ENCODE data around the gene BEGAIN.

Gene BEGAIN

DNA sequence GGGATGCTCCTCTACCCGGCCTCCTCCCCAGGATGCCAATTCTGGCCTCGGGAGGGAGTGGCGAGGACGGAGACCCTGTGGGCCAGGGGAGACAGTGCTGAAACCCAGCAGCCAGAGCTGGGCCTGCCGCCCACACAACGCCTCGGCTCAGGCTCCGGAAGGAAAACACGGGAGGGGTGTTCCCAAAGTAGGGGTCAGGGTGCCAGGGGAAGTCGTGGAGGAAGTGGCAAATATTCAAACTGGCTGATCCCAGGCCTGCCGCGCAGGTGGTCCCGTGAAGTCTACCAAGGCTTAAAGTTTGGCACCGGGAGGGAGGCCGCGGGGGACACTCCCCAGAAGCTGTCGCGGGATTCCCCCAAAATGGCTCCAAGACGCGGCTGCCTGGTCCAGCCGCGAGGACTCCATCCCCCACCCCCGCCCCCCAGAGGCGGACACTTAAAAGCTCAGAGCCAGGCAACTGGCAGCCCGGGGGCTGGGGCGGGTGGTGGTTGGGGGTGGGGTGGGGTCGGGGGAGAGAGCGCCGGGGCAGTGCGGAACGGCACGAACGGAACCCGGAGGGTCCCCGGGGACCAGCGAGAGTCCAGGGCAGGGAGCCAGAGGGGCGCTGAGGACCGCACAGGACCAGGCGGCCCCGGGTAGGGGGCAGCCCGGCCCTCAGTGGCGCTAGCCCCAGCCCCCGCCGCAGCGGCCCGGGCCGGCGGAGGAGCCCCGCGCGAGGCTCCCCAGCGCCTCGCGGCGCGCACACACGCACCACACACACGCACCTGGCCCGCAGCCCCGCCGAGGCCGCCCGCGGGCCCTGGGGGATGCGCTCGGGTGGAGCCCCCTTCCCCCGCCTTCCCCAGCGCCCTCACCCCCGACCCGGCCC, 20.0 kb downstream of the BEGAIN start:
- no peak for DNase-seq

- DNase-seq = no peak
Observed at GRCh38 chr14:100566586-100566985, 20.6 kb downstream of the BEGAIN start.

DNA sequence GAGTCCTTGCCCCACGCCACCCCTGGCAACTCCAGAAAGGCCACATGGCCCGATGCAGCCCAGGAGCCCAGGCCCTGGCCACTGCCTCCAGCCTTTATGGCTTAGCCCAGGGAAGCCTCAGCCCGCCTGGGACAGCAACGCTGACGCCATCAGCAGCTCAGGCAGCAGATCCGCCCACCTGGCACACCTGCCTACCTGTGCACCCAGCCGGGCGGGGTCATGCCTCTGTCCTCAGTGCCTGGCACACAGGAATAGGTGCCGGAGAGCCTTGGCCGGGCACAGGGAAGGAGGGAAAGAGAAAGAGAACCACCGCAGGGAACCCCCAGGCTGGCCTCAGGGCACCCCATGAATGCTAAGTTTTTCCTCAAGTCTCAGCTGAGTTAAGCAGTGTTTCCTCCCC, 21.1 kb downstream of the BEGAIN start:
- no peak for DNase-seq

GRCh38 chr14:100565650-100566049, 21.6 kb downstream of the BEGAIN start:
- no peak for DNase-seq

DNA sequence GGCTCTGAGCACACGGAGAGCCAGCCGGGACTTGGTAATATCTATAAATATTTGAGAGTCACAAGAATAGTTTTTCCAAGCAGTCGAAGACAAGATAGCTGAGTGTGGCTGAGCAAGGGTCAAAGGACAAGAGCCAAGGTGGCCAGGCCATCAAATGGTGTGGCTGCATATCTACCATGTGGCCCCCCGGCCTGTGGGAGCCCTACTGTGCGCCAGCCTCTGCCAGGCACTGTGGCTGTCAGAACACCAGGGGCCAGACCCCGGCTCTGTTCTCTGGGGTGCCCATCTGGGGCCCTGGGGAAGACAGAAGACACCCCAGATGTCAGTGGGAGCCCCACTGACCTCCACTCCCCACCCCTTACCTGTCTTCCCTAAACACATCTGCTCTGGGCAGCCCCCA, 22.7 kb downstream of the BEGAIN start:
- no peak for DNase-seq

DNA sequence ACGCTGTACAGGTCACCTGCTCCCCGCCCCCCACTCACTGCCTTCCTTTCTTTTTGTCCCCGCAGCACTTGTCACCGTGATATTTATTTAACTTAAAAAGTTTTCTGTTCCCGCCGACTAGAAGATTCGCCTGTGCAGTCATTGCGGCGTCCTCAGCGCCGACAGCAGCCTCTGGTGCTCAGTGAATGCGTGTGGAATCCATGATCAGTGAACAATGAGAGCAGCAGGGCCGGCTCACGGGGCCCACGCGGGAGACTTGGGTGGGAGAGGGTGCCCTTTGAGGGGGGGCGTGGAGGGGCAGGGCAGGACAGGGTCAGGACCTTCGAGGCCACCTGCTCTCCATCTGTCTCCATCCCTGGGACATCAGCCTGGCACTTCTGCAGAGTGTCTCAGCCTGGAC, 24.5 kb downstream of the BEGAIN start:
- no peak for DNase-seq

- DNase-seq = no peak
Observed at GRCh38 chr14:100561005-100561404, 26.2 kb downstream of the BEGAIN start.

DNA sequence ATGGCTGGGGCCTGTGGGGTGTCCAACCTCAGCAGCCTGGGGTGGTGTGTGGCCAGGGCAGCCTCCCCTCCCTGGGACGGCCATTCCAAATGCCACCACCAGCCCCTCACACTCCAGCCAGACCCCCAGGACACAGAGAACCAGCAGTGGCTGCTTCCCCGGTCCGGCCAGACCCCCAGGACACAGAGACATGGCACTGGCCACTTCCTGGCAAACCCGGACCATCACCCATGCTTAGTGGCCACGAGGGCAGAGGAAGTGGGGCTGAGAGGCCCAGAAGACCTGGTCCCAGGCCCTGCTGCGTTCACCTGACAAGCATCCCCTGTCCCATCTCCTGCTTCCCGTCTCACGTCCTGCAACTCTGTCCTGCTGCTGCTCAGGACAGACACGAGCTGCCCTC, 26.7 kb downstream of the BEGAIN start:
- DNase-seq = no peak

DNA sequence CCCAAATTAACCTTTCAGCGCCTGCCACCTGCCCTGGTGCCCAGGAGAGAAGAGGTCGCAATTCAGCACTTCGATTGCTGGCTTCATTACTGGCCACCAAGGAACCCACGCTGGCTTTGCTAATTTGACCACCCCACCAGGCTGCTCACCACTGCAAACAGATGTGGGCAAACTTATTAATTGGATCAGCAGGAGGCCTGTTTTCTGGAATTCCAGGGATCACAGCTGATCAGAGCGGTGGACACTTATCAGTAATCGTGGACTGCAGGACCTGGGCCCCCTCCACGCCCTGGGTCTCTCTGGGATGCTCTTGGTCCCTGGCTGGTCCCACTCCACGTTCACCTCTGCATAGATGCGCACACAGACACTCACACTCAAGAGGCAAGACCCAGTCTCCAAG, 27.8 kb downstream of the BEGAIN start:
- DNase-seq = no peak

DNA sequence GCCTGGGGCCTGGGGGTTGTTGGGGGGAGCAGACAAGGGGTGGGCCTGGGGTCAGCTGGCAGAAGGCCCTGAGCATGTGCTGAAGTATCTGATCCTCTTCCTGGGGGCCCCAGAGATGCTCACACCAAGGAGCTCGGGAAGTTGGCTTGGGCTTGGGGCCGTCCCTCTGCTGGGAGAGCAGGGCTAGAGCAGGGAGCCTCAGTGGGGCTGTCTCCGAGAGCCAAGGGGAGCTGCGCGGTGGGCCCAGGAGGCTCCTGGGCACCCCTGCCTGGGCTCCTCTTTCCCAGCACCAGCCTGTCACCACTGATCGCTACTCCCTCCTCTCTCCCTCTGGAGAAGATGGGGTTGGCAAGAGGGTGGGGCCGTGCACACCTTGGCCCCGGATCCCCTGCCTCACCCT, 28.3 kb downstream of the BEGAIN start:
- DNase-seq = no peak

DNA sequence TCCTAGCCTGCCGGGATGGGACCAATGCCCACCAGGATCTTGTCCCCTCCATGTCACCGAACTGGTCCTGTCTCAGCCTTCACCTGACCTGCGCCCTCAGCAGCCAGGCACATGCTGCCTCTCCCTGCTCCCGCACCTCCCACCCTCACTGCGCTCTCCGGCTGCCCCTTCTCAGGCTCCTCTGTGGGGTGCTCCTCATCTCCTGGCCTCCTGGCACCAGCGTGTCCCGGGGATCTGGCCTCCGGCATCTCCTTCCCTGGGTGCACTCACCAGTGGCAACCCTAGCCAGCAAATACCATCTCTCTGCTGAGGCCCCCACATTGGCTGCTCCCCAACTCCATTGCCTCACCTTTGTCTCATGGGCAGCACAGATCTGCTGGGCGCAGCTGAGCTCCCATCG, 29.0 kb downstream of the BEGAIN start:
- DNase-seq = no peak

DNA sequence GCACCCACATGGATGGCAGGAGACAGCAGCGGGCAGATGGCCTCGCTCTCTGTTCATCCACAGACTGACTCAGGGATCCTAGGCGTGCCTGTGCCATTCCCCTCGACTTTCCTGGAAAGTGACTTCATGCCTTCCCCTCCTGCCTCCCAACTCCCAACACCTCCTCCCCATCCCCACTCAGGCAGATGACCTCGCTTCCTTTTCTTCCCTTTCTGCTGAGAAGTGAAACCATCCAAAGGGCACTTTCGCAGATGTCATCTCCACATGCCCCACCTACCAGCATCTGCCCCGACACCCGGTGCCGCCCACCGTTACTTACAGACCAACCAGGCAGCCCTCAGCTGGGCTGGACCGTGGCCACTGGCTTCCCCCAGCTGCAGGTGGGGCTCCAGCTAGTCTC, 29.6 kb downstream of the BEGAIN start:
- no peak for DNase-seq

DNA sequence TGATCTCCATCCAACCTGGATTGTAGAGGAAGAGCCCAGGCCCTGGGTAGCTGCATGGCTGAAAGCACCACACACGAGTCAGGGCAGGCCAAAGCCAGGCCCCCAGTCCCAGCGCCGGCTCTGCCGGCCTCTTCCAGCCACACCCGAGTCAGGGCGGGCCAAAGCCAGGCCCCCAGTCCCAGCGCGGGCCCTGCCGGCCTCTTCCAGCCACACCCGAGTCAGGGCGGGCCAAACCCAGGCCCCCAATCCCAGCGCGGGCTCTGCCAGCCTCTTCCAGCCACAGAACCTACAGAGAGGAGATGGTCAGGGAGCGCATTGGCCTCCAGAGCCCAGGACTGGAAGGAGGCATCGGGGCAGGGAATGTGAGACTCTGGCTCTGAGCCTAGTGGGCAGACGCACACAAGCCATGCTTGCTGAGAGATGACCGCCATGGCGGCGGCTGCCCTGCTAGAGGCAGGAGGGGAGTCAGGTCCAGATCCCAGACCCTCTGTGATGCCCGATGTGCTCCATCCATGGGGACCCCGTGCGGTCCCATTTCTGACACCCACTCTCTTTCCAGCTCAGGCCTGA, 30.2 kb downstream of the BEGAIN start:
- DNase-seq = no peak

- no peak for DNase-seq
Observed at GRCh38 chr14:100556140-100556475, 31.1 kb downstream of the BEGAIN start.

DNA sequence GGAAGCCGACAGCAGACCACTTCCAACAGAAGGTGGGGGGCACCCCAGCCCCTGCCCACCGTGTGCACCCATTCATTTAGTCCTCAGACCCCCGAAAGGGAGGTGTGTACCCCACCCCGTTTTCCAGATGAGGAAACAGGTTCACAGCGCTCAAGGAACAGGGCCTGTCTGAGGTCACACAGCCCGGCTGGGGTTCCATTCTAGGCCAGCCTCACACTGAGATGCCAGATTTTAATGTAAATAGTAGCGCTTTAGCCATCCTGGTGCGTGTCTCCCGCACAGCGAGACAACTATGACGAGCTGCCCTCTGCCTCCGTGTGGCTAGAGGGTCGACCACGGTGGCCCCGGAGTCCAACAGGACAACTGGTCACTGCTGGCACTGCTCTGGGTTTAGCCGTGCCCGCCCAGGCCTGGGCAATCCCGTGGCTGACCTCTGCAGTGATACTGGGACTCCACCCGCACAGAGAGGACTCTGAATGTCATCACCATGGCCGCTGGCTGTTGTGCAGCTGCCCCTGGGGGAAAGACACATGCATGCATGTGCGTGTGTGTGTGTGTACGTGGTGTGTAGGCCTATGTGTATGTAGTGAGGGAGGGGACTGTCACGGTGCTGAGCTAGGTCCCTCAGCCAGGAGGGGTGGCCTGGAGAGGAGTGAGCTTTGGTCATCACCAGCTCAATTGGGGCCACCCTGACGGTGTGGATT, 31.6 kb downstream of the BEGAIN start:
- DNase-seq = no peak

- DNase-seq = no peak
Observed at GRCh38 chr14:100554696-100555320, 32.4 kb downstream of the BEGAIN start.

- no peak for DNase-seq
Observed at GRCh38 chr14:100554082-100554677, 33.0 kb downstream of the BEGAIN start.

GRCh38 chr14:100553471-100553870, 33.7 kb downstream of the BEGAIN start:
- DNase-seq = no peak

DNA sequence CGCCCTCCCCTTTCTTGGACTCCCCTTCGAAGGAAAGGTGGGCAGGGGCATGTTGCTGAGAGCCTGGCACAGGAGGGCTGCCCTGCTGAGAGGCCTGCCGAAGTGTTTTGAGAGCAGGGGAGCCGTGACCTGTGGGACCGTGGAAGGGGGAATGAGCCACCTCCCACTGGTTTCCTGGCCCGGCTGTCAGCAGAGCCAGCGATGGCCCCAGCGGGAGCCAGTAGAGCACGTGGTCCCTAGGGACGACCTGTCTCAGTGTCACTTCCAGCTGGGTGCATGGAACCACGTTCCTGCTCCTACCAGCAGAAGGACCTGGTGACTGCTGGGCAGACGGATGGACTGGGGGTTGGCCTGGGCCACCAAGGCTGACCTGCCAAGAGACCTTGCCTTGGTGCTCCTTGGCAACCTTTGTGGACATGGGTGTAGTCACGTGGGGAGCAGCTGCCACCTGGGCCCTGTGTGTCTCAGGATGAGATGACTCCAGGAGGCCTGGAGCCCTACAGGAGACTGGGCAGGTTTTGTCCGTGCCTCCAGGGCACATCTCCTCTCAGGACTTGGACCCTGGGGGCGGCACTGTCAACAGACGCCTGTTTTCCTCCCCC, 34.6 kb downstream of the BEGAIN start:
- no peak for DNase-seq

DNA sequence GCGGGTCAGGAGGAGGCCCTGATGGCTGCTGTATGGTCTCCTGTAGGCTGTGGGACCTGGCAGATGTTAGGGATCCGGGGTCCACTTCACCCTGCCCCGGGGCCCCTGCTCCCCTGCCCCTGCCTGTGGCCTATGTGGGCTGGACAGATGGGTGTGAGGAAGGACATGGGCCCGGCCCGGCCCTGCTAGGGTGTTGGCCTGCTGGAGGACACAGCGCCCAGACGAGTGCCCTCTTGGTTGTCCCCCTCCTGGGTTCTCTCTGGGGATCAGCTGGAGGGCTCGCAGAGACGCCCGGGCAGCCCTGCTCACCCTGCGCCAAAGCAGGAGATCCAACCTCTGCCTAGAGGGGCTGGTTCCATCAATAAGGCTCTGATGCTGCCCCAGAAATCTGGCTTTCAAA, 36.2 kb downstream of the BEGAIN start:
- DNase-seq = no peak

DNA sequence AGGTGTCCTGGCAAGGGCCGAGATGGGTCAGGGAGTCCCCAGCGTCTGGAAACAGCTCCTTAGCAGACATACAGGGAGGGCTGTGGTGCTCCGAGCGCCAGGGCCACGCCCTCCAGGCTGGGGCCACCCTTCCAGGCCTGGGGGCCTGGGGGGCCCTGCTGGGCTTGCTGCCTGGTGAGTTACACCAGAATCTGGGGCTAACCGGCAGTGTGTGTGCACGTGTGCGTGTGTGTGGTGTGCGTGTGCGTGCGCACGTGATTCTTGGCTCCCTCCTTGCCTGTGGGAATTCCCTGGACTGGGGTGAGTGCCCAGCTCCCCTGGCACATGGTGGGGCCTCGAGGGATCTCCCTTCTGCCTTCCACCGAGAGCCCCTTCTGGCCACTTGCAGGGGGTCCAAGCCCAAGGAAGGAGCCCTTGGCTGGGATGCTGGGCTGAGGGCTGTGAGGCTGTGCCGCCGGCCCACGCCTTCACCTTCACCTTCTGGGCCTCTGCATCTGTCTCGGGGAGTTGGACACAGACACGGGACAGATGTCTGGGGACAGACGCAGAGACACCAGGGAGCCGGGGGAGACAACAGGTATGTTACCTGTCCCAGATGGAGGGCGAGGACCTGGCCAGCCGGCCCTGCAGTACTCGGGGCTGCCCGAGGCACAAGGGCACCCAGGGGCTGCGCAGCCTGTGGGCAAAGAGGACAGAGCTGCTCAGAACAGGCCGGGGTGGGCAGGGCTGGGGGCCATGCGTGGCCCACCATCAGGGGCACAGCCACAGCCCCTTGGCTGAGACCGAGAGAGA, 37.2 kb downstream of the BEGAIN start:
- no peak for DNase-seq

DNA sequence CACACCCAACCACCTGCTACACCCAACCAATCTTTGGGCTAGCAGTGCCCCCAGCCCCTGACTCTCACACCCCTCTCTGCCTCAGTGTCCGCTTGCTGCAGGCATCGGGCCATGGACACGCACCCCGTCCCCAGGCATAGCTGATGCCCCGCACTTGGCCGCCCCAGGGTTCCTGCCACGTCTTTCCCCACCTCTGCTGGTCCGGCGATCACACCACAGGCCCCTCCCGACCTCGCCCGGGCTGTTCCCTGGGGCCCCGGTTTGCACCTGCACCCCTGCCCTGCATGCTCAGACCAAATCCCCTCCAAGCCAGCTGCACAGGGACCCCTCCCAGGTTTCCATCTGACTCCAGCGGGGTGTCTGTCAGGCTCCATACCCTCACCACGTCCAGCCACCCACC, 38.3 kb downstream of the BEGAIN start:
- no peak for DNase-seq

Data from CD4-positive, alpha-beta T cell treated with Interleukin-6 for 4 hours (primary cell).